GM23338 (cell line): ENCODE measurements around the gene CHCHD6.

Experiments used
- CREB1 ChIP-seq: fragments of 250-450 bp; sonication (Bioruptor Pico); IDR thresholded peaks from 2 replicates; pipeline ENCODE4 v1.5.0; 2020; ENCODE audit warnings: low read depth, mild to moderate bottlenecking, moderate library complexity
- CTCF ChIP-seq, 2 experiments: fragments of 200-600 bp in 1 of 2; sonication (generic) in 1 of 2; conservative IDR thresholded peaks; 2 replicates each; pipeline versions ENCODE4 v1.5.1 to v1.6.1; 2016 to 2017; ENCODE audit warnings: antibody characterized with exemption in 2 of 2, low read depth in 2 of 2, mild to moderate bottlenecking in 2 of 2, moderate library complexity in 1 of 2
- EZH2 ChIP-seq: fragments of 200-600 bp; sonication (generic); IDR thresholded peaks from one replicate; pipeline ENCODE4 v1.8.0; 2017; ENCODE audit warnings: antibody characterized with exemption, mild to moderate bottlenecking, low read depth; ENCODE audit not compliant: unreplicated experiment
- JUNB ChIP-seq: IDR thresholded peaks from one replicate; pipeline ENCODE4 v1.6.1; 2016; ENCODE audit warnings: antibody characterized with exemption; ENCODE audit not compliant: unreplicated experiment
- POLR2AphosphoS5 ChIP-seq: IDR thresholded peaks from 2 replicates; pipeline ENCODE4 v1.6.1; 2016; ENCODE audit warnings: antibody characterized with exemption, low read depth
- ZNF114 ChIP-seq: fragments of 250-450 bp; sonication (Bioruptor Pico); IDR thresholded peaks from 2 replicates; pipeline ENCODE4 v1.5.0; 2020; ENCODE audit warnings: mild to moderate bottlenecking, moderate library complexity

GRCh38 chr3:126782536-126782935, 78.5 kb downstream of the CHCHD6 start:
- TF ChIP-seq CTCF (conservative IDR thresholded peaks at IDR 0.05; ENCODE audit: low read depth in 2 of 2) (no peak), EZH2 (no peak), POLR2AphosphoS5 (no peak), ZNF114 (CRISPR knock-in tag) (no peak), CREB1 (CRISPR knock-in tag) (no peak), JUNB (no peak)
